LNCAP (cell line): ENCODE results near the gene BAIAP2.

Experiments
- CTCF ChIP-seq: fragments of 450-650 bp; IDR thresholded peaks from 2 replicates; pipeline ENCODE4 v1.5.1; 2017; ENCODE audit warnings: mild to moderate bottlenecking

BAIAP2 gene

GRCh38 chr17:81028506-81028858, 6.5 kb upstream of the BAIAP2 start:
- no peak for TF ChIP-seq CTCF

- TF ChIP-seq CTCF, result no peak
These were observed 5.1 kb upstream of the BAIAP2 start for GRCh38 chr17:81029859-81030258.

- TF ChIP-seq CTCF, result no peak
These were observed 4.0 kb upstream of the BAIAP2 start for GRCh38 chr17:81030741-81031565.

- no peak for TF ChIP-seq CTCF
These were observed 3.1 kb upstream of the BAIAP2 start for GRCh38 chr17:81031566-81032550.

DNA sequence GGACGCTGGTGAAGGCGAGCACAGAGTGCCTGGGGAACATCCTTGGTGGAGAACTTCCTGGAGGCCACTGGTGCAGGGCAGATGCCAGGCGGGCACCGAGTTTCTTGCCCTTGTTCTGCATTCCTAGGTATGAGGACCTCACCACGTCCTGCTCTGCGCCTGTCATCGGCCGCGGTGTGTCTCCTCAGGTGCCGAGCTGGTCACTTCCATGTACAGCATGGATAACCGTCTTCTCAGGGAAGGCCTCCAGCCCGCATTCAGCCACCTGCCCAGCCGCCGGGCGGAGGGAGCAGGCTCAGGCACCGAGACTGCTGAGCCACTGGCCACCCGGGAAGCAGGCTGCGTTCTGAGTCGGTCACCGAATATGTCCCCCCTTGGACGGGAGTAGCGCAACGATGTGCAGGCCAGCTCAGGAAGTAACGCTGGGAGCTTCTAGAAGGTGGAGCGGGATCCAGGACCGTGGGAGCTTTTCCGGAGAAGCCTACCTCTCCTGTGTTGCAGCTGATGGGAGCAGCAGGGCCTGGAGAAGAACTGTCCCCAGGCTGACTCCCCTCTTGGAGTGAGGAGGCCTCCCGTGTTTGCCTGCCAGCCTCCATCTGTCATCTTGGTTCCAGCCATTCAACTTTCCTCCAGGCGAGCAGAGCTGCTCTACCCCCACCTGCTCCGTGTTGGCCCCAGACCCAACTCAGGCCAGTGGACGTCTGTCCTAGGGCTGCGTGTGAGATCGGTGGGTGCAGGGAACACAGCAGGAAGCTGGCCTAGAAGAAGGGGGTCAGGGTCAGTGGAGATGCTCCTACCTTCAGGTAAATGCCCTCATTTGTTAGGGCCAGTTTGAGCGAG, 2.1 kb upstream of the BAIAP2 start:
- no peak for TF ChIP-seq CTCF

DNA sequence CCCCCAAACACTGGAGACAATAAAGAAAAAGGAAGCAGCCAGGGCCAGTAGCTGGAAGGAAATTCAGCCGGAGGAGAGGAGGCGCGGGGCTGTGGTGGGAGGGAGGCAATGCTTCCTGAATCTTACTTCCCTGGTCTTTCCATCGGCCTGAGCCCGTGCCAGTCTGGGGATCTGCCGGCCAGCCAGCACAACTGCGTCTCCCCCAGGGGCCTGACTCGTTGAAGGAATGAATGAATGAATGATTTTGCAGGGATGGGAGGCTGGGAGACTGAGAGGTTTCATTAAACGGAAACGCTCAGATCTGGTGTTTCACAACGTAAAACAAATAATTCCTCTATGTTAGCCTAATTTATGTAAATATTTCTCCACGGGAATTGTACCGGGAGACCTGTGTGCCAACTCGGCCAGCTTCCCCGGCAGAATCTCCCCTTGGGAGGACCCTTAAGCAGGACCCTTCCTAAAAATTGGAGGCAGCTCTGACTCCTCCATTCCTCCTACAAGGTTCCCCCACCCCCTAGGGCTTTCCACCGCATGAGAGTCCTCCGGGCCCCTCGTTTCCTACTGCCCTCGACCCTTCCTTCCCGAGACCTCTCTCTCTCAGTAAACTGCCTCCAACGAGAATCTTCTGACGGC, 1.3 kb upstream of the BAIAP2 start:
- no peak for TF ChIP-seq CTCF
